ENCODE measurements around the gene CNPY2.

- TF ChIP-seq POLR2A (IDR thresholded peaks at IDR 0.05), result peak; percentile 67 to 68
- no peak for TF ChIP-seq CTCF (IDR thresholded peaks at IDR 0.05)
- peak; percentile 83 to 91 (median 86) for TF ChIP-seq POLR2AphosphoS5 (IDR thresholded peaks at IDR 0.05)
These were observed at the start of gene CNPY2 for GRCh38 chr12:56315622-56316473.
